GM13977 (cell line): Measurements from ENCODE around the gene CA4.

Experiments
- DNase-seq: peaks from one replicate; pipeline ENCODE4 v3.0.0; 2012; ENCODE audit warnings: low spot score
- CTCF ChIP-seq: IDR thresholded peaks from 2 replicates; pipeline ENCODE4 v1.5.1; 2012; ENCODE audit warnings: mild to moderate bottlenecking, control low read depth; ENCODE audit not compliant: insufficient read depth; ENCODE audit errors: extremely low read depth, missing control alignments
- in situ Hi-C: fragments of 300-500 bp; cut with MboI; formaldehyde crosslinking; loops from one replicate; pipeline ENCODE4 v1.12.0; 2022; ENCODE audit warnings: low sequenced_read_pairs, low pct_unique_long_range_greater_than_20kb, mixed read lengths, inconsistent platforms; ENCODE audit not compliant: unreplicated experiment

CA4 gene

GRCh38 chr17:60153606-60154390 is 4.0 kb downstream of the CA4 start:
- in situ Hi-C loops, result no loop called here
- DNase-seq, result no peak
- no peak for TF ChIP-seq CTCF

GRCh38 chr17:60154616-60155426 is 5.0 kb downstream of the CA4 start:
- no peak for DNase-seq
- no peak for TF ChIP-seq CTCF
- in situ Hi-C loops, result no loop called here

- in situ Hi-C loops, result no loop called here
These were observed 5.6 kb downstream of the CA4 start for GRCh38 chr17:60155427-60155814.

GRCh38 chr17:60155815-60156214 is 6.0 kb downstream of the CA4 start:
- no peak for DNase-seq
- in situ Hi-C loops, result no loop called here
- TF ChIP-seq CTCF, result no peak

More at GRCh38 chr17:60155427-60155814, 5.6 kb downstream of the CA4 start:
- no peak for DNase-seq
- TF ChIP-seq CTCF, result no peak

- DNase-seq, result no peak
- no peak for TF ChIP-seq CTCF
- in situ Hi-C loops, result no loop called here
These were observed 7.0 kb downstream of the CA4 start for GRCh38 chr17:60156746-60157145.

GRCh38 chr17:60157487-60158040 is 7.8 kb downstream of the CA4 start:
- DNase-seq, result no peak
- no peak for TF ChIP-seq CTCF
- in situ Hi-C loops, result no loop called here
